Central memory CD4-positive, alpha-beta T cell (primary cell): ENCODE results near the gene UBE2D4.
"Not testable (repeated sequence)": the region's sequence is repeated elsewhere in the genome, so short reads cannot be mapped to it uniquely, and the experiment has no call there.

Experiments
- DNase-seq: peaks from one replicate; pipeline ENCODE4 v3.0.0; 2022
- total RNA-seq, 3 experiments: gene quantifications; one replicate each; lab custom pipeline; 2026; lab: John Stamatoyannopoulos, UW

The UBE2D4 gene
- total RNA-seq = 5.4 to 25.9 (median 12.8) reads per million in 3 experiments

DNA sequence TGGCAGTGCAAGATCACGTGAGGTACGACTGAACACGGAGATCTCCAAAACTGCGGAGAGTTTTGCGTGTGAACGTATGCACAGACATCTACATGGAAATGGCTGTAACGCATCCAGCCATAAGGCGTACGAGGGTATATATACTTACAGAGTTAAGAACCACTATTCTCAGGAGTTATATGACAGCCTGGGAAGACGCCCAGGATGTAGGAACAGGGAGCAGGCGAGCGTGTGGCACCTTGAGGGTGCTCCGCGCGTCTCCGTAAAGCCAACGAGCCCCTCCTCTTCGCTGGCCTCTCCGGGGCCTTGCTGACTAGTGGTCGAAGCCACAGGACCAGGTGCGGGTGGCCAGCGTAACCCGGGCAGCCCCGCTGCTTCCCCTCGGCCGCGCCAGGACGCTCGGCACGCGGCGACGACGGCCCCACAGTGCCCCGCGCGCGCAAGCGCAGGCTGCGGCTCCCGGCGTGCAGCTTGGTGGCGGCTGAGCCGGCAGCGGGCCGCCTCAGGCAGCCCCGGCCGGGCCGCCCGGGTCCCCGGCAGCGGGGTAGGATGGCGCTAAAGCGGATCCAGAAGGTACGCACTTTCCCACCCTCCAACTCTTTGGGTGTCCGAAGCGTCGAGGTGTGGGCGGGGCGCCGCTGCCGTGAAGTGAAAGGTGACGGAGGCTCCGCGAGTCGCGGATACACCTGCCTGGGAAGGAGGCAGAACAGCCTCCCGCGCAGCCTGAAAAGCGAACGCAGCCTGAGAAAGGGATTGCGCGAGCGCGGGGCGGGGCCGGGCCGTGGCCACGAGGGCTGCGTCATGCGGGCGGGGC is at the start of gene UBE2D4:
Gene UBE2D4, plus strand, starts transcription at position 453 of the 814 bp plus-strand sequence. Its CDS starts 97 bp downstream, at position 550.
- peak; percentile 88 for DNase-seq

DNA sequence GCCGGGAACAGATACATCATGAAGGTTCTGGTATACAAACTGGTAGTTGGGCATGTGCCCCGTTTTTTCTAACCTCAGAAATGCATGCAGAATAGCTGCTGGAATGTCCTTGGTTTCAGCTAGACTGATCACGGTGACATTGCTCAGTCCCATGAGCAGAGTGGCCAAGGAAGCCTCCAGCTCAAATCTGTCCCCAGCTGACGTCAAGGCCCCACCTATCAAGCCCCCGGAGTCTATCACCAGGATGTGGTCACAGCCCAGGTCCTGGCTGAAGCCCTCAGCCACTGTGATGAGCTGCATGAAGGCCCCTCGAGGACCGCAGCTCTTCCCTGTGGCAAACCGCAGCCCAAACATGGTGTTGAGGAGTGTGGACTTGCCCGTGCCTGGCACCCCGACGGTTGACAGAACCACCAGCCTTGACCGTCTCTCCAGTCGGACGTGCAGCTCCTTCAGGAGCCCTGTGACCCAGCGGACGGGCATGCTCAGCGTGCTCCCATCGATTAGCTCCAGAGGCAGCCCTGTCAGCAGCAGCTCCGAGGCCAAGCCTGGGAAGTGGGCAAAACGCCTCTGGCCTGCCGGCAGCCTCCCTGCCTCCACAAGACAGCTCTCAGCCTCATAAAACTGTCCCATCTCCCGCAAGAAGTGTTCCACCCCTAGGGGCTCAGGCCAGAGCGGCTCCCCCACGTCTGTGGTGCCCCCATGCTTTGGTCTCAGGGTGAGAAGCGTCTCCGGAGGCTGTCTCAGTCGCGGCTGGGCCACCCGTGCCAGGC is 49.1 kb upstream of the UBE2D4 start:
- no peak for DNase-seq

DNA sequence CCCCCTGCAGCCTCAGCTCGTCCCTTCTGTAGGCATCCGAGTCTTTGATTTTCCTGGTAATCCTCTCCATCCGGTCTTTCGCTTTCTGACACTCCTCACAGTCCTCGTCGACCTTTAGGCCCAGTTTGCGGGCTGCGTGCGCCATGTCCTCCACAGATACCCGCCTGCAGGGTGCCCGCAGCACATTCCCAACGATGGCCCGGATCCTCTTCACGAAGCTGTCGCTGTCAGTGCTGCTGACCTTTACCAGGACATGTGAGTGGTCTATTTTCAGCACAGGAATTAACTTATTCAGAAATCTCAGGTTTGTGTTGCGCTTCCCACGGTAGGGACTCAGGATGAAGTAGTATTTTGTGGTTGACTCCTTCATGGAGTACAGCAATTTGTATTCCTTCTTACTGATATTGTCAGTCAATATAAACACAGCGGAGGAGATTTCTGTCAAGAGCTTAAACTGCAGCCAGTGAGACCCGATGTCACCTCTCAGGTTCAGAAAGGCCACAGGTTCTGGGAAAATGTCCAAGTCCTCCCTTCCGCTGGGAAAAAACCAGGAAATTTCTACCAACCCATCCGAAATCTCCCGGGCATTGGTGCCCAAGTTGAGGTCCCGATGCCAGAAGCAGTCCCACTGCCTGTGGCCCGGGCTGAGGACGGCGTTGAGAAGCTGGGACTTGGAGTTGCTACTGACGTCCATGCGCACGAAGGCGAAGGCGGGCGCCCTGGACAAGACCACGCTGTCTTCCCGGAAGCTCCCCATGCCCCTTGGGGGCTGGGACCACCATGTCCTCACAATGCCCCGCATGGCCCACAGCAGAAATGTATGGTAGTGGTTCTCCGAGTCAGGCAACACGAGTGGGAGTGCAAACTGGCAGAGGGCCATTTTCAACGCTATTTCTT is 48.0 kb upstream of the UBE2D4 start:
- DNase-seq = no peak

DNA sequence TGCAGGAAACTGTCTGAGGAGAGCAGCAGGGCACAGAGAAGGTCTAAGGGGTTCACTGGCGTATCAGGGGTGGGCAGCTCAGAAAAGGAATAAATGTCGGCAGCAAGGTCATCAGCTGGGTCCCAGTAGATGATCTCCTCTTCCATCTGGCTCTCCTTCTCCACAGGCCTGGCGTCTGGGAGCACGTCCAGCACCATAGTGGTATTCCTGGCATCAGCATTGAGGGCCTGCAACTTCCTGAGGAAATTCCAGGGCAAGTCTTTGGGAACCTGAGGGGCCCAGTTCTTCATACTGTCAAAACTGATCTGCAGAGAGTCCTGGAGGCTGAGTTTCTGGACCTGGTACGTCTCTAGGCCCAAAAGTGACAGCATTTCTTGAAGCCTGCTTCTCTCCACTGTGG is 47.4 kb upstream of the UBE2D4 start:
- DNase-seq = no peak

DNA sequence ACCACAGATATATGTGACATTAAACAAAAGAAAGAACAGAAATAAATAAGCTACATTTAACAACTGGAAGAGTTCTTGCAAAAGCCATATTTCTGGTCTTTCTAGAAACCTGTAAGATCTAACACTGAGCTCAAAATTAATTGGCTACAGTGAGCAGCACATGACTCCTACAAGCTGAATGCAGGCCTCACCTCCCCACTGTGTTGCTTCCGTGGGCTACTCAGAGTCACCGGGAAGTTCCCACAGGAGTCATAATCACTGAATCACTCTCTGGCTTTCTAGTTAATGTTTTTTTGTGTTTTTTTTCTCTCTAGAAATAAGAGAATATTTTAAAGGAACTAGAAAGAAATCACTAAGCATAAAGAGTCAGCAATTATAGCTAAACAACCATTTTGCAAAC is 46.8 kb upstream of the UBE2D4 start:
- DNase-seq = no peak

DNA sequence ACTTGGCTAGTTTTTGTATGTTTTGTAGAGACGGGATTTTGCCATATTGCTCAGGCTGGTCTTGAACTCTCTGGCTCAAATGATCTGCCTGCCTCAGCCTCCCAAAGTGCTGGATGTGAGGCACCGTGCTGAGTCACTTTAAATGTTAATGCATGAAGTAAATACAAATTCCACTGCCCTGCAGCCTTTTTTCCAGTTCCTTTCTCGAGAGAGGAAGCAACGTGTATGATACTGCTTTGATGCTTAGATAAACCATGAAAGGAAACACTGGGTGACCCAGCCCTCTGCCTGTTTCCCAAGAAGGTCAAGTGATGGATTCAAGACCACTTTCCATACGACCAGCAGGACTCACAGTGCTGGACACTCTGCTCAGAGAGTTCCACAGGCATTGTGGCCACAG is 45.6 kb upstream of the UBE2D4 start:
- no peak for DNase-seq

DNA sequence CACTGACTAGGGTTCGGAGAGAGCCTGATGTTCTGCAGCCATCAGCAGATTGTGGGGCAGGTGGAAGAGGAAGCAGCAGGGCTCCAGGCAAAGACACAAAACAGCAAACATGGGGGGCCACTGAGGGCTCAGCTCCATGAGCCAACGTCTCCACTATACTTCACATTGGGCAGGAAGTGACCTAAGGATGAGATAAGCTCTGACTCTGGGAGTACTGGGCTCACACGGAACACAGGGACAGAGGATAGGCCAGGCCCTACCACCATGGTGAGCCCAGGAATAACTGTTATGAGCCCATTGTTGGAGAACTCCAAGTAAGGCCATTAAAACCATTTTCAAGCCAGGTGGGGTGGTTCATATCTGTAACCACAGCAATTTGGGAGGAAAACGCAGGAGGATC is 42.0 kb upstream of the UBE2D4 start:
- DNase-seq = no peak

DNA sequence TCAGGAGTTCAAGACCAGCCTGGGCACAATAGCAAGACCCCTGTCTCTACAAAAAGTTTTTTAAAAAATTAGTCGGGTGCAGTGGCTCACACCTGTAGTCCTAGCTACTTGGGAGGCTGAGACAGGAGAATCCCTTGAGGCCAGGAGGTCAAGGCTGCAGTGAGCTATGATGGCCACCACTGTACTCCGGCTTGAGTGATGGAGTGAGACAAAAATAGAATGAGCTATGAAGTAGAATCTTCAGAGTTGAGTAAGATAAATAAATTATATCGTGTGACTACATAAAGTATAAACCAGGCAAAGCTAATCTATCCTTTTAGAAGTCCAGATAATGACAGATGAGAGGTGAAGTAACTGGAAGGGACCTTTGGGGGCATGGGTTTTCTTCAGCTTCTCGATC is 41.6 kb upstream of the UBE2D4 start:
- no peak for DNase-seq

DNA sequence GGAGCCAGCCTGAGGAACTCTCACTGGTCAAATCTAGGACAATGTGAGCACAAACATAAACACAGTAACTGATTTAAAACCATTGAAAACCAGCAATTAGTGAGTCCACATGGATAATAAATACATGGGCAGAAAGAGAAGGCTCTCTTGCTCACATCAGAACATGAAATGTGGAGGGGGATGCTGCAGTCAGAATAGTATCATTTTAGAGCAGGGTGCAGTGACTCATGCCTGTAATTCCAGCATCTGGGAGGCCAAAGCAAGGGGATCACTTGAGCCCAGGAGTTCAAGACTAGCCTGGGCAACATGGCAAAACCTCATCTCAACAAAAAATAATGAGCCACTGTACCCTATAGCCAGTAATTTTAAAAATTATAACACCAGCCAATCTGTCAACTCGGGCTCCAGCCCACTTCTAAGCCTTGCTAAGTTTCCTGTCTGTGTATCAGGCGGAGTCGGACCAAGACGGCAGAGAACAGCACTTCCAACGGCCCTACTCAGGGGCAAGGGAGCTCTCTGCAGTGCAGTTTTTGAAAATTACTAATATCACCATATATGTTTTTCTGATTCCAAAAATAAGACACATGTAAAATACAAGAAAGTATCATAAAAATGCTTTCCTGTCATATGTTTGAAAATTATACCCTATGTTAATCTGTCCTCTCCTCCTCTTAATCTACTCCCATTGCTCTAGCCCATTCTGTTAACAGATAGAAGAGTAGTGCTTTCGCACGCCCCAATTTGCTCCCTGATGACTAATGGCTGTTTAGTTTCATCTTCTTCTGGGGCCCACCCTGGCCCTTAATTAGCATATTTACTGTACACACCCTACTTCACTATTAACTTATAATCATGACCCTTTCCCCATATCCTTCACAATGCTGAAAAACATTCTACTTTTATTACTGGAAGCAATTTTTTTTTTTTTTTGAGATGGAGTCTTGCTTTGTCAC is 37.0 kb upstream of the UBE2D4 start:
- DNase-seq = no peak

DNA sequence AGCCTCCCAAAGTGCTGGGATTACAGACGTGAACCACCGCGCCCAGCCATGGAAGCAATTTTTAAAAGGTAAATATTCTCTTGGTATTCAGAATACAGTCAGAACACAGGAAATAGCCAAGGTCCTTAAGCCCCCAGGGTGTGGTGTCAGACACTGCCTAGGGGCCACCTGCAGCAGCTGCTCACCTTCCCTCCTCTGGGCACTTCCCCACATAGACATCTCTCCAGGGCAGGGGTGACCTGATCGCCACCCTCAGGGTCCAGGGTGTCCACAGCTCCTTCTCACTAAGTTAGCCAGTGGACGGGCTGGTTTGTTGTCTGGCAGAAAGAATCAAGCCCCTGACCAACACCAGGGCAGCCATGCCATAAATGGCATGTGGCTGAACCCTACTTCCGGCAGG is 35.8 kb upstream of the UBE2D4 start:
- DNase-seq = no peak

DNA sequence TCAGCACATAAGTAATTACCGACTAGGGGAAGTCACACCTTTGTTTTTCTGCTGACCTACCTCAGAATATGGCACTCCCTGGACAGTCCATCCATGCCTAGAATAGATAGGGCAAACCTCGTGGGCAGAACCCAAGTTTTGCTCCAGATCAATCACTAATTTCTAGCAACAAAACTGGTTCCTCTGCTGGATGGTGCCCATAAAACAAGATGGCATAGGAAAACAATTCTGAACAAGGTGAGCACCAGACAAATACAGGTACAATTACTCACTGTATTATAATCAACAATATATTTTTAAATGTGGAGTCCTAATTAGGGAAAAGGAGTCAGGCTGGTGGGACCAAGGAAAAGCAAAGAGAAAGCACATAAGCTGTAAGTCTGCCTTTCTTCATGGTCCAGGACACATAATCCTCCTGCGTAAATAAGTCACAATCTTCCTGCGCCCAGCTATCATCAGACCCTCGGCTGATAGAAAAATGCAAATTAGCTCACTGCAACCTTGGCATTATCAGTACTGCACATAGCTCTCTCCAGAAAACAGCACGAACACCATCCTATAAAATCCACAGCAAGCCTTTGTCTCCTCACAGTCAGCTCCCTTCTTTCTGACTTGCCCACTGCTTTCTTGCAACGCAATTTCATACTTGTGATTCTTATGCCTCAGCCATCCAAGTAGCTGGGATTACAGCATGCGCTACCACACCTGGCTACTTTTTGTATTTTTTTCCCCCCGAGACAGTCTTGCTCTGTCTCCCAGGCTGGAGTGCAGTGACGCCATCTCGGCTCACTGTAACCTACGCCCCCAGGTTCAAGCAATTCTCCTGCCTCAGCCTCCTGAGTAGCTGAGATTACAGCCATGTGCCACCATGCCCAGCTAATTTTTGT is 34.9 kb upstream of the UBE2D4 start:
- no peak for DNase-seq

DNA sequence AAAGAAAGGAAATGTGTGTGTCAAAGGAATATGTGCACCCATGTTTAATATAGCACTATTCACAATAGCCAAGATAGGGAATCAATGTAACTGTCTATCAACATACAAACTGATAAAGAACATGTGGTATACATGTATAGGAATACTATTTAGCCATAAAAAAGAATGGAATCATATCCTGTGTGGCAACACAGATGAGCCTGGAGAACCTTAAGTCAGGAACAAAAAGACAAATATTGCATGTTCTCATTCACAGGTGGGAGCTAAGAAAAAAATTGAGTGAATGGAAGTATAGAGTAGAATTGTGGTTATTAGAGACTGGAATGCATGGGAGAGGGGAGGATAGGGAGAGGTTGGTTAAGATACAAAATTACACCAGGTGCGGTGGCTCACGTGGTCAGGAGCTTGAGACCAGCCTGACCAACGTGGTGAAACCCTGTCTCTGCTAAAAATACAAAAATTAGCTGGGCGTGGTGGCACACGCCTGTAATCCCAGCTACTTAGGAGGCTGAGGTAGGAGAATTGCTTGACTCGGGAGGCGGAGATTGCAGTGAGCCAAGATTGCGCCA is 30.3 kb upstream of the UBE2D4 start:
- DNase-seq = no peak

DNA sequence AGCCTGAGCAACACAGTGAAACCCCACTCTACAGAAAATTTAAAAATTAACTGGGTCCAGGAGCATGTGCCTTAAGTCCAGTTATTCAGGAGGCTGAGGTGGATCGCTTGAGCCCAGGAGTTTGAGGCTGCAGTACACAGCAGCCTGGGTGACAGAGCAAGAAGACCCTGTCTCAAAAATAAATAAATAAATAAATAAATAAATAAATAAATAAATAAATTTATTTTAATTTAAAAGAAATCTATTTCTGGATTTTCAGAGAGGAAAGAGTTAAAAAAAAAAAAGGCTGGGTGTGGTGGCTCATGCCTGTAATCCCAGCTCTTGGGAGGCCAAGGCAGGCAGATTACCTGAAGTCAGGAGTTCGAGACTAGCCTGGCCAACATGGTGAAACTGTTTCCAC is 27.7 kb upstream of the UBE2D4 start:
- not testable (repeated sequence) for DNase-seq

DNA sequence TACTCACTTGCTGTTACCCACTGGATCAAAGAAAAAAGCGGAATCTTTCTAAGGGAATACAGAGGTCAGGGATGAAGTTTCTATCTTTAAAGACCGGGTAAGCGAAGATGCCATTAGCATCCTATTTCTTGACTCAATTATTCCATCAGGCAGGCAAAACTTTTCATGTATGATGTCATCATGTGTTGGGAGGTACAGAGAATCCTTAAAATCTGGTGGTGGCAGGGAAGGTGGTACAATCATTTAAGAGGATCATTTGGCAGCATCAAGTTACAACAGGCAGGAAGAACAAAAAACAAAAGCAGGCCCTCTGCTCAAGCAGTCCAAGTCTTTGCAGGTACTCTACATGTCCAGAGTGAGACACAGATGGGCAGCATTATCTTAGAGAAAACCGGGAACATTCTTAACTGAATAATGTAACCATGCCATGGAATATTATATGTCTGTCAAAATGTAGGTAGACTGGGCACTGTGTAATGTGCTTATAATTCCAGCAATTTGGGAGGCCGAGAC is 23.6 kb upstream of the UBE2D4 start:
- DNase-seq = no peak

DNA sequence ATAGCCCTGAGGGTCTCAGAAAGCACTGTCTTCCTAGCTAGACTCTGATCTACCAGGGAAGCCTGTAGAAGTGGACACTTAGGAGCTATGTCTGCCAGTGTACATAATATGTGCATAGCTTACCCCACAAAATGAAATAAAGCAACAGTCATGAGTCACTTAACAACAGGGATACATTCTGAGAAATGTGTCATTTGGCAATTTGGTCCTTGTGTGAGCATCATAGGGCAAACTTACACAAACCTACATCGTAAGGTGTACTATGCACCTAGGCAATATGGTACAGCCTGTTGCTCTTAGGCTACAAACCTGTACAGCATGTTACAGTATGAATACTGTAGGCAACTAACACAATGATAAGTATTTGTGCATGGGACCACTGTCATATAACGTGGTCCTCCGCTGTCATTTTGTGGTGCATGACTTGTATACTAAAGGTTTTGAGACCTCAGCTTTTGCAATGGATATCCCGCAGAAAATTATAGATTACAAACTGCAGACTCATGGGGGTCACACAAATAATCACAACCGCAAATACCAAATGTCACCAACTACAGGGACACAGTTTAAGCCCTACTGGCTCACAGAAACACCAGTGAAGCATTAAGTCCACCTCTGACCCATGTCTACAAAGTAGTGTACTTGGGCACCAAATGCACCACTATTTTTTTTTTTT is 21.6 kb upstream of the UBE2D4 start:
- DNase-seq = no peak

DNA sequence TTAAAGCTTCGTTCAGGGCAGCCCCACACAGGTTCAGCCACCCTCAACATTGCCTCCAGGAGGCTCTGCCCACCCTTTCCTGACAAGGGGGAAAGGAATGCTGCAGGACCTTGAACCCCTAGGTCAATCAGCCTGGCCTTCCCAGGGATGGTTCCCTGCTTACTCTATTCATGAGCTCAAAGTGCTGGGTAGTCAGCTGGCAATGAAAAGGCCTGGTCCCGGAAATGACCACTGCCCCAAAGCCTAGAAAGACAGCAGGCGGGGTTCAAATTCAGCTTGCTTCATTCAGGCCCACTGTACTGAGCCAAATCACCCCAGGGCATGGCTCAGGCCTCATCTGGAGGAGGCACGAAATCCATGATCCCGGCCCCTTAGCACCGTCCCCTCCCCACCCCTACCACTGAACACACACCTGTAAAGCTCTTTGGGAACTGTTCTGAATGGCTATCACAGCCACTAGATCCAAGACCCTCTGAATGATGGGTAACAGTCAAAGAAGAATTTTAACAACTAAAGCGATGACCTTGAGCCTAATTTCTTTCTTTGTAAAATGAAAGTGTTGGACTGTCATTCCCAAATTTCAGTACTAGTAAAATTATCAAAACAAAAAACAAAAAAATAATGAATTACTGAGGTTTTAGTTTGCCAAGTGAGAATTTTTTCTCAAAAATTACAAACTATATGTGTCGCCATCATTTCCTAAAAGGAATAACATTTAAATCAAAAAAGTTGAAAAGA is 20.9 kb upstream of the UBE2D4 start:
- DNase-seq = no peak

DNA sequence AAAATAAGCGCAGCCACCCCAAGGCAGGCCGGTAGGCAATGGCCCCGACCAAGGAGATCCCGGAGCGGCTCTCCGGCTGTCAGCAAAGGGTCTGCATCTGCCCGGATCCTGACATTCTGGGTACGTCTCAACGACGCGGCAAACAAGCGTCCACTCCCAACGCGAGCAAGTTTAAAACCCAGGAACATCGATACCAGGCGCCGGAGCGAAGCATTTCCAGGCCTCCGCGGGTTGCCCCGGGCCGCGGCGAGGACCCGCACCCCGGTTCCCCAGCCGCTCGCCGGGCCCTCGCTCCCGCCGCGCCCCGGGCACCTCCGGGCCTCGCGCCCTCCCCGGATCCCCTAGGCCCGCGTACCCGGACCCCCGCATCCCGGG is 20.3 kb upstream of the UBE2D4 start:
- peak; percentile 5 for DNase-seq

DNA sequence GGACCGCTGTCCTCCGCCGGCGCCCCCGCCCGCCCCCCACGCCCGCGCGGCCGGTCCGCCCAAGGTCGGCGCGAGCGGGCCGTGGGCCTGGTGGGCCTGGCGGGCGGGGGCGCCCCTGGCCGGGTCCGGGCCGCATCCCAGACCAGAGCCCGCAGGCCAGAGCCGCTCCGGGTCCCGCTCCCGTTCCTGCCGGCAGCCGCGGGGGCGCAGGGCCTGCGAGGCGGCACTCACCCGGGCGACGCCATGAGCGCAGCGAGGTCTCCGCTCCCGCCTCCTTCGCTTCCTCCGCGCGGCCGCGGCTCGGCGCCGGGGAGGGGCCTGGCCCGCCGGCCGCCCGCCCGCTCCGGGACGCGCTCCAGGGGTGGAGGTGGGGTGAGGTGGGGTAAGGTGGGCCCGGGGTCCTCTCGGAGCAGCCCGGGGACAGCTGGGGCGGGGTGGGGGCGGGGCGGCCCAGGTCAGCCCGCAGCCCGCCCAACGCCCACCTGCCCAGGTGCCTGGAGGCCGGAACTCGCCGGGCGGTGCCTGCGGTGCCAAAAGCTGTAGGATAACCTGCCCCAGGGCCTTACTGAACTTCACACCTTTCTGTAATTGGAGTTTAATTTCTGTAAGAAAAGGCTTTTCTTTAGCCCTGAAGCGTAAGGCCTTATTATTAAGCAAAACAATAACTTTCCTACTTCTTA is 19.8 kb upstream of the UBE2D4 start, which contains the start of gene URGCP:
Gene URGCP, minus strand, starts transcription at position 266 of the 680 bp plus-strand sequence. Its CDS starts 21 bp downstream, at position 245.
- peak; percentile 44 for DNase-seq
